ENCODE data around the gene PPFIBP2.

DNA sequence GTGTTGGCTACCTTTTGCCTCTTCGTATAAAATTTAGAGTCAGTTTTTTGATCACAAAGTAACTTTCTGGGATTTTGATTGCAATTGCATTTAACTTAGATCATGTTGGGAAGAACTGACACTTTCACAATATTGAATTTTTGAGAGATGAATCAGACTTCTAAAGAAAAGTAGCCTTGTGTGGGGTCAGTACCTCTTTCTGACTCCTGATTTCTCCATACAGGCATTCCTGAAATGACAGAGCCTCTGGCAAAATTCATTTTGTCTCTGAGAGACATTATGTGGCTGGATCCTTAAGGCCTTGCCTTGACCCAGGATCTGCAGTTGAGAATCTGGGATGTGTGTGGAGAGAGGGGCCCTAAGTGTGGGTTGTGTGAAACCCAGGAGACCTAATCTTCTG is 37.8 kb downstream of the PPFIBP2 start:
- TF ChIP-seq, protein P1, sequence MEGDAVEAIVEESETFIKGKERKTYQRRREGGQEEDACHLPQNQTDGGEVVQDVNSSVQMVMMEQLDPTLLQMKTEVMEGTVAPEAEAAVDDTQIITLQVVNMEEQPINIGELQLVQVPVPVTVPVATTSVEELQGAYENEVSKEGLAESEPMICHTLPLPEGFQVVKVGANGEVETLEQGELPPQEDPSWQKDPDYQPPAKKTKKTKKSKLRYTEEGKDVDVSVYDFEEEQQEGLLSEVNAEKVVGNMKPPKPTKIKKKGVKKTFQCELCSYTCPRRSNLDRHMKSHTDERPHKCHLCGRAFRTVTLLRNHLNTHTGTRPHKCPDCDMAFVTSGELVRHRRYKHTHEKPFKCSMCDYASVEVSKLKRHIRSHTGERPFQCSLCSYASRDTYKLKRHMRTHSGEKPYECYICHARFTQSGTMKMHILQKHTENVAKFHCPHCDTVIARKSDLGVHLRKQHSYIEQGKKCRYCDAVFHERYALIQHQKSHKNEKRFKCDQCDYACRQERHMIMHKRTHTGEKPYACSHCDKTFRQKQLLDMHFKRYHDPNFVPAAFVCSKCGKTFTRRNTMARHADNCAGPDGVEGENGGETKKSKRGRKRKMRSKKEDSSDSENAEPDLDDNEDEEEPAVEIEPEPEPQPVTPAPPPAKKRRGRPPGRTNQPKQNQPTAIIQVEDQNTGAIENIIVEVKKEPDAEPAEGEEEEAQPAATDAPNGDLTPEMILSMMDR (IDR thresholded peaks at IDR 0.05): no peak
- no peak for TF ChIP-seq EZH2 (IDR thresholded peaks at IDR 0.05; ENCODE audit: borderline replicate concordance, insufficient read depth, low read depth, low read length, poor library complexity, severe bottlenecking)

Measured in B cell (primary cell).